Suprapubic skin (tissue), 3 donors: ENCODE data around the gene FKBP14.

ENCODE experiments used
- POLR2AphosphoS5 ChIP-seq, 3 donors: sonication (generic); formaldehyde crosslinking; IDR thresholded peaks; one replicate each; pipeline ENCODE4 v1.6.1; 2017; ENCODE audit warnings: antibody characterized with exemption in 3 of 3
- TF ChIP-seq, protein P1 (sequence below), 2 donors: fragments of 200-600 bp in 1 of 2; fragments of 450-650 bp in 1 of 2; sonication (generic) in 1 of 2; IDR thresholded peaks; one replicate each; pipeline ENCODE4 v1.5.1; 2016 to 2019; ENCODE audit warnings: antibody characterized with exemption in 2 of 2, mild to moderate bottlenecking in 1 of 2, moderate library complexity in 1 of 2

DNA sequence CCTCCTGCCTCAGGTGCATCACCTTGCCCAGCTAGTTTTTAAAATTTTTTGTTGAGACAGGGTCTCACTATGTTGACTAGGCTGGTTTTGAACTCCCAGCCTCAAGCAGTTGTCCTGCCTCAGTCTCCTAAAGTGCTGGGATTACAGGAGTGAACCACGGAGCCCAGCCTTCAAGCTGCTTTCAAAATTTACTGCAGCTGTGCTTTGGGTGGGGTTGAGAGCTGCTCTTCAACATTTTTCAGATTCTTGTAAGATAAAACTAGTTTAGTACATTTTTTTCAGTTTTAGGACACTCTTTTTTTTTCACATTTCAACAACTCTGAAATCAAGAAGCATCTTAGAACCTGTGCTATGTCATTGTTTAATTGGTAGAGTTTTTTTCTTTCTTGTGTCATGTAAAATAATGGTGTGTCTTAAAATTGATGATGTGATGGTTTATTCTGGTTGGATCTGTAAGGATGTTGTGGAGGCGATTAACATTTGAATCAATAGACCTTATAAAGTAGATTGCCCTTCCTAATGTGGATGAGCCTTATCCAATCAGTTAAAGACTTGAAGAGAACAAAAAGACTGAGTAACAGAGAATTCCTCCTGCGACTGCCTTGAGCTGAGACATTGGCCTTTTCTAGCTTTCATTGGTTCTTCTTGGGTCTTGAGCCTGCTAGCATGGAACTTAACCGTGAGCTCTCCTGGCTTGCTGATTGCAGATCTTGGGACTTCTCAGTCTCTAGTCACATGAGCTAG is 15.2 kb upstream of the FKBP14 start:
- TF ChIP-seq, protein P1, sequence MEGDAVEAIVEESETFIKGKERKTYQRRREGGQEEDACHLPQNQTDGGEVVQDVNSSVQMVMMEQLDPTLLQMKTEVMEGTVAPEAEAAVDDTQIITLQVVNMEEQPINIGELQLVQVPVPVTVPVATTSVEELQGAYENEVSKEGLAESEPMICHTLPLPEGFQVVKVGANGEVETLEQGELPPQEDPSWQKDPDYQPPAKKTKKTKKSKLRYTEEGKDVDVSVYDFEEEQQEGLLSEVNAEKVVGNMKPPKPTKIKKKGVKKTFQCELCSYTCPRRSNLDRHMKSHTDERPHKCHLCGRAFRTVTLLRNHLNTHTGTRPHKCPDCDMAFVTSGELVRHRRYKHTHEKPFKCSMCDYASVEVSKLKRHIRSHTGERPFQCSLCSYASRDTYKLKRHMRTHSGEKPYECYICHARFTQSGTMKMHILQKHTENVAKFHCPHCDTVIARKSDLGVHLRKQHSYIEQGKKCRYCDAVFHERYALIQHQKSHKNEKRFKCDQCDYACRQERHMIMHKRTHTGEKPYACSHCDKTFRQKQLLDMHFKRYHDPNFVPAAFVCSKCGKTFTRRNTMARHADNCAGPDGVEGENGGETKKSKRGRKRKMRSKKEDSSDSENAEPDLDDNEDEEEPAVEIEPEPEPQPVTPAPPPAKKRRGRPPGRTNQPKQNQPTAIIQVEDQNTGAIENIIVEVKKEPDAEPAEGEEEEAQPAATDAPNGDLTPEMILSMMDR (IDR thresholded peaks at IDR 0.05) = no peak
- no peak for TF ChIP-seq POLR2AphosphoS5 (IDR thresholded peaks at IDR 0.05)
